Adrenal gland (tissue), 12 donors: ENCODE data around the gene VASP. TPM values are rescaled to one million over a fixed set of nuclear protein-coding genes. Genes with fewer than 3 reads are reported as not detected.

Experiments used
- DNase-seq, 7 donors: peaks; one replicate each; pipeline ENCODE4 v3.0.0-alpha.2; 2019 to 2020
- H3K27ac ChIP-seq, 5 donors: fragments of 200-600 bp; sonication (generic) in 4 of 5; 1 replicate in 3 of 5; 2 replicates in 2 of 5; pipeline versions ENCODE4 v1.5.1 to v1.8.0; 2016 to 2020; ENCODE audit warnings: mild to moderate bottlenecking in 1 of 5
- H3K27me3 ChIP-seq: fragments of 200-600 bp; 2 replicates; pipeline ENCODE4 v1.8.0; 2021
- H3K36me3 ChIP-seq, 2 donors: fragments of 200-600 bp; replicated peaks in 1 of 2; 1 replicate in 1 of 2; 2 replicates in 1 of 2; pipeline versions ENCODE4 v1.5.1 to v1.8.0; 2018 to 2022
- H3K4me1 ChIP-seq, 2 donors: fragments of 200-600 bp; replicated peaks in 1 of 2; 1 replicate in 1 of 2; 2 replicates in 1 of 2; pipeline versions ENCODE4 v1.5.1 to v1.8.0; 2018 to 2021
- H3K4me3 ChIP-seq, 4 donors: fragments of 200-600 bp; sonication (generic) in 3 of 4; one replicate each; pipeline ENCODE4 v1.5.1; 2016 to 2018
- H3K9me3 ChIP-seq, 3 donors: fragments of 200-600 bp; sonication (generic) in 1 of 3; replicated peaks in 1 of 3; 1 replicate in 2 of 3; 2 replicates in 1 of 3; pipeline versions ENCODE4 v1.5.1 to v1.8.0; 2016 to 2021
- POLR2A ChIP-seq, 2 donors: fragments of 450-650 bp; IDR thresholded peaks; one replicate each; pipeline ENCODE4 v1.6.1; 2017; ENCODE audit warnings: antibody characterized with exemption in 2 of 2, mild to moderate bottlenecking in 2 of 2, moderate library complexity in 1 of 2
- WGBS, 4 donors: extraction: QIAGEN DNeasy Blood & Tissue Kit in 2 of 4; methylation state at CpG; one replicate each; pipeline versions ENCODE4 v1.1.5 to v1.1.7; 2013 to 2017; 5-methylcytosine and 5-hydroxymethylcytosine counted together
- intact Hi-C, 2 donors: fragments of 100-400 bp; cut with DNase I; formaldehyde crosslinking; loops; one replicate each; pipeline versions ENCODE4 v1.14.1 to v1.15.0; 2022 to 2023
- polyA plus RNA-seq, 3 donors: library from polyadenylated mRNA; stranded (reverse); fragments of 200-250 nt in 2 of 3; fragments of 350-450 nt in 1 of 3; fragmentation: Illumina TruSeq in 1 of 3; extraction: RNeasy Lipid Tissue Mini Kit (QIAGEN cat#74804) in 1 of 3; gene quantifications; one replicate each; pipeline ENCODE4 v1.2.3, GENCODE V29; 2013 to 2014
- total RNA-seq, 9 donors: library from RNA; depleted of rRNA in 4 of 9; stranded (reverse); fragments of >200 nt in 4 of 9; fragments of 120-200 nt in 1 of 9; fragmentation: NEBNext Ultra II Directional in 1 of 9; extraction: Animal tissue kit (Norgen Biotek cat#: 25700) in 1 of 9; gene quantifications; one replicate each; pipeline versions ENCODE4 v1.1.0 to v1.2.4, GENCODE V29; 2013 to 2023
- TF ChIP-seq, protein P1 (sequence below), 6 experiments: fragments of 450-650 bp in 4 of 6; fragments of 200-600 bp in 2 of 6; sonication (generic) in 1 of 6; IDR thresholded peaks; 1 replicate in 5 of 6; 2 replicates in 1 of 6; pipeline versions ENCODE4 v1.5.1 to v1.8.0; 2016 to 2021; ENCODE audit warnings: antibody characterized with exemption in 6 of 6, mild to moderate bottlenecking in 2 of 6, moderate library complexity in 1 of 6
- donor health status: healthy with polysubstance abuse.
- donor health status: Bipolar disorder and iron deficiency.
- donor health status: DM: yes; HTN: yes; CAD: no.
- donor health status: DM: no; HTN: no; CAD: no.
- donor health status: DM: no; HTN: no; CAD: no.
- donor health status: DM: yes; HTN: yes; CAD: no.

VASP gene
- total and polyA plus RNA-seq, 12 donors, result 28.7 to 118 (median 63.2) TPM

DNA sequence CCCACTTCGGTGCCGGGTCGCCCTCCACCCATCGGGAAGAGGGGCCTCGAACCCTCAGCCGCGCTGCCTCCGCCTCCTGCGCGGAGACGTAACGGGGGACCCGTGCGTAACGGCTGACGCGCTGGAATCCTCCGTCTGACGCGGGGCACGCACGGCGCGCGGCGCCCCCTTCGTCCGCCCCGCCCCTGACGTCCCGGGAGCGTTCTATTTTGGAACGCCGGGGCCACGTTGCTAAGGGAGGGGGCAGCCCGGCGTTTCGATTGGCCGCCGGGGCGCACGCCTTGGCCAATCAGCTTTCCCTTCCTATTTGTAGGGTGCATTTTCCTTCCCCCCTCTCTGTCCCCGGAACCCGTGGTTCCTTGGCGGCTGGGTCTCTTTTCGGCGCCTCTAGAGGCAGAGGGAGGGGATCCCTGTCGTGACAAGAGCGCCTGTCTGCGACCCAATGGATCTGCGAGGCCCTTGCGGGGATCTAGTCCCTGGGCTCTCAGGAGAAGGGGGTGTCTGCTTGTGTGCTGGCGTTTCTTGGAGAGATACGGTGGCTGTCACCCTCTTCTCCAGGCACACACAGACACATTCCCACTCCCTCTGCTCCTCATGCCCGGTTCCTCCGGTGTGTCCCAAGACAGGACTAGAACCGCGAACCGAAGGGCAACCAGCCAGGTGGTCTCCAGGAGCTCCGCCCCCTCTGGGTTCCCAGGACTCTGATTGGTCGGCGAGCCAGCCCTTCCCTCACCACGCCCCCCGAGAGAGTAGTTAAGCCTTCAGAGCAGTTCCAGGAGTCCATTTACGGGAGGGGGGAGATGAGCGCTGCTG is 37.9 kb upstream of the VASP start:
- DNase-seq, result peak; percentile 93 to 96 (median 94)
- Histone ChIP-seq H3K4me3 (peak overlapping the region in 3 of 4 donors; percentile 38 to 71 (median 65)), H3K9me3 (no peaks in the 10 kb centered on the region), H3K36me3 (no peaks in the 10 kb centered on the region), H3K4me1 (peaks cover 22 to 27% of the 10 kb centered on the region in 2 donors), H3K27ac (peak overlapping the region; percentile 82 to 97 (median 92)), H3K27me3 (peaks cover 5% of the 10 kb centered on the region)
- intact Hi-C loops, result no loop called here
- WGBS, 4 donors, result 0 to 1% (median 0%) methylated on average over 46 to 66 of the region's 66 CpGs
- peak; percentile 54 to 79 for TF ChIP-seq POLR2A (IDR thresholded peaks at IDR 0.05)
- TF ChIP-seq, protein P1, sequence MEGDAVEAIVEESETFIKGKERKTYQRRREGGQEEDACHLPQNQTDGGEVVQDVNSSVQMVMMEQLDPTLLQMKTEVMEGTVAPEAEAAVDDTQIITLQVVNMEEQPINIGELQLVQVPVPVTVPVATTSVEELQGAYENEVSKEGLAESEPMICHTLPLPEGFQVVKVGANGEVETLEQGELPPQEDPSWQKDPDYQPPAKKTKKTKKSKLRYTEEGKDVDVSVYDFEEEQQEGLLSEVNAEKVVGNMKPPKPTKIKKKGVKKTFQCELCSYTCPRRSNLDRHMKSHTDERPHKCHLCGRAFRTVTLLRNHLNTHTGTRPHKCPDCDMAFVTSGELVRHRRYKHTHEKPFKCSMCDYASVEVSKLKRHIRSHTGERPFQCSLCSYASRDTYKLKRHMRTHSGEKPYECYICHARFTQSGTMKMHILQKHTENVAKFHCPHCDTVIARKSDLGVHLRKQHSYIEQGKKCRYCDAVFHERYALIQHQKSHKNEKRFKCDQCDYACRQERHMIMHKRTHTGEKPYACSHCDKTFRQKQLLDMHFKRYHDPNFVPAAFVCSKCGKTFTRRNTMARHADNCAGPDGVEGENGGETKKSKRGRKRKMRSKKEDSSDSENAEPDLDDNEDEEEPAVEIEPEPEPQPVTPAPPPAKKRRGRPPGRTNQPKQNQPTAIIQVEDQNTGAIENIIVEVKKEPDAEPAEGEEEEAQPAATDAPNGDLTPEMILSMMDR (IDR thresholded peaks at IDR 0.05), result peak in 1 of 6 experiments; percentile 24

DNA sequence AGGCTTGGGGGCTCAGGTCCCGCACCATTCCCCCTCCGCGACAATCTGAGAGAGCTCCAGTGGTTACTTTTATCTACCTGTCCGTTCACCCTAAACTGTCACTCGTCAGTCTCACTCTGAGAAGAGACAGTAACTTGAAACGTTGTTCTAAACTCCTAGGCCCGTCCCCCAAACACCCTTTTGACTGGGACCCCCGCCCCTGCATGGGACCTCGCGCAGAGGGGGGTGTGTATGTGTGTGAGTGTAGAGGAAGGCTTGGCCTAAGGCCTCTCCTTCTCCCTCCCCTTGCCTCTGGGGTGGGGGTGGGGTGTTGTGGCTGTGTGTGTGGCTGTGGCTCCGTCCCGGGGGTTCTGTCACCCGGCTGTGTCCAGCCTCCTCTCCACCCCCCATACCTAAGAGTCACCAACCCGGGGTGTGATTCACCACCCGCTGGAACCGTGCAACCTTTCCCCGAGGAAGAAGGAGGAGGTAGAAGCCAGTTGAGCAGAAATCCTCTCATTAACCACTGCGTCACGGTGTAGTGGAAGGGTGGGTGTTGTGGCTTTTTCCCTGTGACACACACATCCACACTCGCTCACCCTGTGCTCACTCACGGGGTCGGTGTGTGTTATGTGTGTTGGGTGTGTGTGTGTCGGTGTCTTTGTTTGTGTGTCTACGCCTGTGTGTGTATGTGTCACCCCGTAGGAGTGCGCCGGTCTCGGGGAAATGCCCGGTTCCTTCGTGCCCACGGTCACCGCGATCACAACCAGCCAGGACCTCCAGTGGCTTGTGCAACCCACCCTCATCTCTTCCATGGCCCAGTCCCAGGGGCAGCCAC is 37.1 kb upstream of the VASP start:
- H3K9me3 ChIP-seq, result no peaks in the 10 kb centered on the region
- DNase-seq, result peak; percentile 64 to 82 (median 66)
- WGBS, 4 donors, result 14 to 52% (median 40%) methylated on average over 17 to 33 of the region's 33 CpGs
- TF ChIP-seq, protein P1 (IDR thresholded peaks at IDR 0.05), result no peak
- no peak for TF ChIP-seq POLR2A (IDR thresholded peaks at IDR 0.05)
- intact Hi-C loops, result no loop called here
- H3K27me3 ChIP-seq, result peaks cover 5% of the 10 kb centered on the region
- peaks cover 22 to 27% of the 10 kb centered on the region in 2 donors for H3K4me1 ChIP-seq
- peak overlapping the region in 2 of 4 donors; percentile 65 to 71 for H3K4me3 ChIP-seq
- peak overlapping the region in 4 of 5 donors; percentile 82 to 97 (median 92) for H3K27ac ChIP-seq
- no peaks in the 10 kb centered on the region for H3K36me3 ChIP-seq

DNA sequence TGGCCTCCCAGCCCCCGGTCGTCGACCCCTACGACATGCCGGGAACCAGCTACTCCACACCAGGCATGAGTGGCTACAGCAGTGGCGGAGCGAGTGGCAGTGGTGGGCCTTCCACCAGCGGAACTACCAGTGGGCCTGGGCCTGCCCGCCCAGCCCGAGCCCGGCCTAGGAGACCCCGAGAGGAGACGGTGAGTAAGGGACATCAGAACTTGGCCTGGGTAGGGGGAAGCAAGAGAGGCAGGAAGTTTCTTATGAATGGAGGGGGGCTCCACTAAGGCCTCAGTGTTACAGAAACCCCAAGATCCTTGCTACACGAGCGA is 36.6 kb upstream of the VASP start:
- H3K36me3 ChIP-seq, result no peaks in the 10 kb centered on the region
- H3K4me3 ChIP-seq, result no peak overlapping the region
- TF ChIP-seq, protein P1 (IDR thresholded peaks at IDR 0.05), result no peak
- TF ChIP-seq POLR2A (IDR thresholded peaks at IDR 0.05), result no peak
- H3K9me3 ChIP-seq, result no peaks in the 10 kb centered on the region
- WGBS, 4 donors, result 89 to 93% (median 92%) methylated on average over 5 to 15 of the region's 15 CpGs
- H3K27ac ChIP-seq, result no peak overlapping the region
- H3K27me3 ChIP-seq, result peaks cover 5% of the 10 kb centered on the region
- intact Hi-C loops, result no loop called here
- no peak for DNase-seq
- H3K4me1 ChIP-seq, result peaks cover 22 to 27% of the 10 kb centered on the region in 2 donors
